DOHH2 (cell line): ENCODE measurements around the gene DHX16.

Experiments
- EZH2phosphoT487 ChIP-seq: fragments of 200-600 bp; sonication (generic); IDR thresholded peaks from 2 replicates; pipeline ENCODE4 v1.6.1; 2017; ENCODE audit warnings: borderline replicate concordance, mild to moderate bottlenecking, antibody characterized with exemption, low read length, moderate library complexity, mixed read lengths
- TF ChIP-seq, protein P1 (sequence below): fragments of 200-600 bp; sonication (generic); IDR thresholded peaks from one replicate; pipeline ENCODE4 v1.5.1; 2014; ENCODE audit warnings: antibody characterized with exemption, mild to moderate bottlenecking, low read depth, low read length; ENCODE audit not compliant: poor library complexity, severe bottlenecking

DNA sequence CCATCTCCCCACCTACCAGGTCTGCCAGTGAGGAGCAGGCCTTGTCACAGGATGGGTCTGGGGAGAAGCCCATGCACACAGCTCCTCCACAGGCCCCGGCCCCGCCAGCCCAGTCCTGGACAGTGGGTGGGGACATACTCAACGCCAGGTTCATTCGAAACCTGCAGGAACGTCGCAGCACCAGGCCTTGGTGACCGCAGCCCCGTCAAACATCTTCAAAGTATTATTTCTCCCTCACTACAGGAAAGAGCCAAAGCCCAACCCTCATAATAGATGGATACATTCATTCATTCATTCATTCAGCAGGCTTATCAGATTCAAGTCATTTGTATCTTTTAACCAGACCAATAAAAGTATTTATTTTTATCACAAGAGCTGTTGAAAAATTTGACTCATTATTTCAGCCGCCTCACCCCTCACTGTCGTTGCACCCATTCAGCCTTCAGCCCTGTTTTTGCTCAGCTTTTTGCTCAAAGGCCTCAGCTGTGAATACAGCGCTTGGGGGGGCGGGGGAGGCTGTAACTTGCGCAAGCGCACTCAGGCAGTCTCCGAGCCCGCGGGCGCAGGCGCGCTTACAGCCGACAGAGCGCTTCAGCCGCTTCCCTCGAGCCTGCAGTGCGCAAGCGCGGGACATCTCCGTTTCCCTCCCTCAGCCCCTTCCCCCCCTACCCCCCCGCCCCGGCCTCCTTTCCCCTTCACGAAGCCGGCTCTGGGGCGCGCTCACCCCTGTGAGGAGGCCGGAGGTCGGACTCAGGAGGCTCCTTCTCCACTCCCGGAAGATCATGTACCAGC, 26.2 kb downstream of the DHX16 start, which contains the start of gene C6orf136:
- TF ChIP-seq, protein P1, sequence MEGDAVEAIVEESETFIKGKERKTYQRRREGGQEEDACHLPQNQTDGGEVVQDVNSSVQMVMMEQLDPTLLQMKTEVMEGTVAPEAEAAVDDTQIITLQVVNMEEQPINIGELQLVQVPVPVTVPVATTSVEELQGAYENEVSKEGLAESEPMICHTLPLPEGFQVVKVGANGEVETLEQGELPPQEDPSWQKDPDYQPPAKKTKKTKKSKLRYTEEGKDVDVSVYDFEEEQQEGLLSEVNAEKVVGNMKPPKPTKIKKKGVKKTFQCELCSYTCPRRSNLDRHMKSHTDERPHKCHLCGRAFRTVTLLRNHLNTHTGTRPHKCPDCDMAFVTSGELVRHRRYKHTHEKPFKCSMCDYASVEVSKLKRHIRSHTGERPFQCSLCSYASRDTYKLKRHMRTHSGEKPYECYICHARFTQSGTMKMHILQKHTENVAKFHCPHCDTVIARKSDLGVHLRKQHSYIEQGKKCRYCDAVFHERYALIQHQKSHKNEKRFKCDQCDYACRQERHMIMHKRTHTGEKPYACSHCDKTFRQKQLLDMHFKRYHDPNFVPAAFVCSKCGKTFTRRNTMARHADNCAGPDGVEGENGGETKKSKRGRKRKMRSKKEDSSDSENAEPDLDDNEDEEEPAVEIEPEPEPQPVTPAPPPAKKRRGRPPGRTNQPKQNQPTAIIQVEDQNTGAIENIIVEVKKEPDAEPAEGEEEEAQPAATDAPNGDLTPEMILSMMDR, result no peak
- no peak for TF ChIP-seq EZH2phosphoT487
